Pancreas (tissue), 10 donors: ENCODE data around the gene GEMIN2. TPM values are rescaled to one million over a fixed set of nuclear protein-coding genes. Genes with fewer than 3 reads are reported as not detected.
"Not testable (repeated sequence)": the region's sequence is repeated elsewhere in the genome, so short reads cannot be mapped to it uniquely, and the experiment has no call there.

ENCODE experiments used
- ATAC-seq, 4 donors: fragments of 200-7000 bp; cut with Tn5 transposase; one replicate each; pipeline versions ENCODE4 v1.8.0 to v1.9.1; 2020; ENCODE audit warnings: mild to moderate bottlenecking in 4 of 4, moderate library complexity in 4 of 4
- DNase-seq, 6 donors: peaks; one replicate each; pipeline ENCODE4 v3.0.0-alpha.2; 2020
- FAIRE-seq: peaks from 2 replicates; lab custom pipeline; 2012; peaks lifted over from hg19 to GRCh38; lab: Jason Lieb, UNC
- H3K27ac ChIP-seq, 4 donors: fragments of 200-600 bp; sonication (generic); 1 replicate in 3 of 4; 2 replicates in 1 of 4; pipeline versions ENCODE4 v1.5.0 to v1.8.0; 2020
- H3K27me3 ChIP-seq, 4 donors: fragments of 200-600 bp; one replicate each; pipeline ENCODE4 v1.8.0; 2021
- H3K36me3 ChIP-seq, 3 donors: fragments of 200-600 bp; sonication (generic) in 1 of 3; one replicate each; pipeline versions ENCODE4 v1.5.0 to v1.8.0; 2020 to 2021
- H3K4me1 ChIP-seq, 3 donors: fragments of 200-600 bp; one replicate each; pipeline ENCODE4 v1.8.0; 2021
- H3K4me3 ChIP-seq, 4 donors: fragments of 200-600 bp; sonication (generic) in 2 of 4; one replicate each; pipeline versions ENCODE4 v1.5.0 to v1.8.0; 2020 to 2021
- H3K9me3 ChIP-seq, 4 donors: fragments of 200-600 bp; one replicate each; pipeline ENCODE4 v1.8.0; 2021
- WGBS, 2 donors: extraction: QIAGEN DNeasy Blood & Tissue Kit; methylation state at CpG; one replicate each; pipeline ENCODE4 v1.1.7; 2013; 5-methylcytosine and 5-hydroxymethylcytosine counted together
- intact Hi-C, 3 donors: fragments of 100-400 bp; cut with DNase I; formaldehyde crosslinking; loops; one replicate each; pipeline versions ENCODE4 v1.11.1 to v1.14.2; 2022
- polyA plus RNA-seq, 2 donors: library from polyadenylated mRNA; stranded (reverse); fragments of 200-250 nt; gene quantifications; one replicate each; pipeline ENCODE4 v1.2.3, GENCODE V29; 2013
- total RNA-seq, 6 donors: library from RNA; stranded (reverse); fragmentation: NEBNext Ultra II Directional in 4 of 6; extraction: Animal tissue kit (Norgen Biotek cat#: 25700) in 4 of 6; gene quantifications; one replicate each; pipeline versions ENCODE4 v1.2.1 to v1.2.4, GENCODE V29; 2021 to 2023
- TF ChIP-seq, protein P1 (sequence below), 4 donors: fragments of 200-600 bp; sonication (generic) in 3 of 4; IDR thresholded peaks; one replicate each; pipeline versions ENCODE4 v1.5.0 to v1.8.0; 2021; ENCODE audit warnings: antibody characterized with exemption in 4 of 4
- donor health status: healthy with polysubstance abuse.
- donor health status: DM: no; HTN: no; CAD: no; lungs with moderate emphysema.
- donor health status: DM: no; HTN: no; CAD: no.
- donor health status: control.
- donor health status: control.
- donor health status: Bipolar disorder and iron deficiency.
- donor health status: DM: yes; HTN: yes; CAD: no.
- donor health status: DM: no; HTN: no; CAD: no.
- donor health status: DM: no; HTN: no; CAD: no.
- donor health status: DM: yes; HTN: yes; CAD: no.

Gene GEMIN2
- total and polyA plus RNA-seq, 8 donors, result 3.1 to 8.8 (median 4.7) TPM

DNA sequence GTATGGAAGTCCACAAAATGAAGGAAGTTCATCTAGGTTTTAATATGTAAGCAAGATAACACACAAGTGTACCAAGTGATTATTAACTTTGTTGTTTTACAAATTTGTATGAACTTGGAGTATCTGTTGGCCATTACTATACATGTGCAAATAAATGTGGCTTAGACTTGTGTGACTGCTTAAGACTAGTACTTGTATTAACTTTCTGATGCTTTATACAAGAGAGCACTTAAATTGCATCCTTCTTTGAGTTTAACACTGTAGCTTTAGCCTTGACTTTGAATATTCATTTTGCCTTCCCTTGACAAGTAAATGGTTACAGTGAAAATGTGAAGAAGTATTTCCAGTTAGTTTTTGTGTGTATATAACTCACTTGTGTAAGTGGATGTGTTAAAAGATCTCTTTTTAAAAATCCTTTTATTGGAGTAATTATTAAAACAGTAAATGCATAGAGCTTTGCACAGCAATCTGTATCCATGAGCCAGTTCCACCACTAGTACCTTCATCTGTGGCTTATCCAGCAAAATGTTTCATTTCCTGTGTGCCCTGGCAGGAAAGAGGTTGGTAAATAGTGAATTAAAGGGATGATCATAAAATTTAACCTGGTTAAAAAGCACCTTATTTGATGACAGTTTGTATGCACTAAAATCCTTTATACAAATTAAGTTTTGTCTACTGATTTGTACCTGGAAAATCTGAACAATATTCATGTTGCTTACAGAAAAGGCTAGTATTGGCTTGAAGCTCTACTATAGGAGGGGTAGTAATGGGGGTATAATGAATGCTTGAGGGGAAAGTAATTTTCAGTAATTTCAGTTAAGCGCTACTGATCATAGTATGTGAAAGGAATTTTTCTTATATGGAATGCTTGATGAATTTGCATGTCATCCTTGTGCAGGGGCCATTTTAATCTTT lies 68.9 kb downstream of the GEMIN2 start:
- WGBS, 2 donors, result 99 to 100% methylated on average over 1 of the region's 1 CpG
- Histone ChIP-seq H3K4me1 (no peaks in the 10 kb centered on the region), H3K9me3 (no peaks in the 10 kb centered on the region), H3K36me3 (peaks cover 16 to 47% (median 30%) of the 10 kb centered on the region in 3 donors), H3K27me3 (no peaks in the 10 kb centered on the region), H3K4me3 (no peak overlapping the region), H3K27ac (no peak overlapping the region)
- TF ChIP-seq, protein P1, sequence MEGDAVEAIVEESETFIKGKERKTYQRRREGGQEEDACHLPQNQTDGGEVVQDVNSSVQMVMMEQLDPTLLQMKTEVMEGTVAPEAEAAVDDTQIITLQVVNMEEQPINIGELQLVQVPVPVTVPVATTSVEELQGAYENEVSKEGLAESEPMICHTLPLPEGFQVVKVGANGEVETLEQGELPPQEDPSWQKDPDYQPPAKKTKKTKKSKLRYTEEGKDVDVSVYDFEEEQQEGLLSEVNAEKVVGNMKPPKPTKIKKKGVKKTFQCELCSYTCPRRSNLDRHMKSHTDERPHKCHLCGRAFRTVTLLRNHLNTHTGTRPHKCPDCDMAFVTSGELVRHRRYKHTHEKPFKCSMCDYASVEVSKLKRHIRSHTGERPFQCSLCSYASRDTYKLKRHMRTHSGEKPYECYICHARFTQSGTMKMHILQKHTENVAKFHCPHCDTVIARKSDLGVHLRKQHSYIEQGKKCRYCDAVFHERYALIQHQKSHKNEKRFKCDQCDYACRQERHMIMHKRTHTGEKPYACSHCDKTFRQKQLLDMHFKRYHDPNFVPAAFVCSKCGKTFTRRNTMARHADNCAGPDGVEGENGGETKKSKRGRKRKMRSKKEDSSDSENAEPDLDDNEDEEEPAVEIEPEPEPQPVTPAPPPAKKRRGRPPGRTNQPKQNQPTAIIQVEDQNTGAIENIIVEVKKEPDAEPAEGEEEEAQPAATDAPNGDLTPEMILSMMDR (IDR thresholded peaks at IDR 0.05), result no peak
- FAIRE-seq, result no peak
- intact Hi-C loops, result no loop called here
- DNase-seq, result no peak
- no peak for ATAC-seq

GRCh38 chr14:39183685-39184003 lies 69.5 kb downstream of the GEMIN2 start:
- DNase-seq, H3K4me3 ChIP-seq, H3K4me1 ChIP-seq, intact Hi-C loops, H3K27me3 ChIP-seq, FAIRE-seq, H3K27ac ChIP-seq, ATAC-seq, H3K9me3 ChIP-seq: not testable (repeated sequence)
- WGBS, 2 donors, result 95 to 96% methylated on average over 5 of the region's 5 CpGs
- peaks cover 16 to 41% (median 27%) of the 10 kb centered on the region in 3 donors for H3K36me3 ChIP-seq

DNA sequence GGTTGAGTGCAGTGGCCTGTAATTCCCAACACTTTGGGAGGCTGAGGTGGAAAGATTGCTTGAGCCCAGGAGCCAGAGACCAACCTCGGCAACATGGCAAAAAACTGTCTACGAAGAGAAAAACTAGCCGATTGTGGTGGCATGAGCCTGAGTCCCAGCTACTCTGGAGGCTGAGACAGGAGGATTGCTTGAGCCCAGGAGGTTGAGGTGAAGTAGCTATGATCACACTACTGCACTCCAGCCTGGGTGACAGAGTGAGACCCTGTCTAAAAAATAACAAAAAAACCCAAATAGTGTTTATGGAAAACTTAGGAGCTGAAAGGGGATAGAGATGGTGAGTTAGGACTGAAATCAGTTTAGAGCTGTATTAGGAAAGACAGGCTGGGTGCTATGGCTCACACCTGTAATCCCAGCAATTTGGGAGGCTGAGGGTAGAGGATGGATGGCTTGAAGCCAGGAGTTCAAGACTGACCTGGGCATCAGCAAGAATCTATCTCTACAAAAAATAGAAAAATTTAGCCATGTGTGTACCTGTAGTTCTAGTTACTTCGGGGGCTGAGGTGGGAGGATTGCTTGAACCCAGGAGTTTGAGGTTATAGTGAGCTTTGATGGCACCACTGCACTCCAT lies 70.6 kb downstream of the GEMIN2 start:
- H3K9me3 ChIP-seq, result no peaks in the 10 kb centered on the region
- no peak for DNase-seq
- H3K4me1 ChIP-seq, result no peaks in the 10 kb centered on the region
- H3K4me3 ChIP-seq, result no peak overlapping the region
- 97 to 99% methylated on average over 4 of the region's 4 CpGs for whole genome bisulfite sequencing, 2 donors
- no peak for FAIRE-seq
- H3K27me3 ChIP-seq, result no peaks in the 10 kb centered on the region
- no peak for ATAC-seq
- peaks cover 9 to 30% (median 17%) of the 10 kb centered on the region in 3 donors for H3K36me3 ChIP-seq
- TF ChIP-seq, protein P1 (IDR thresholded peaks at IDR 0.05), result no peak
- intact Hi-C loops, result no loop called here
- no peak overlapping the region for H3K27ac ChIP-seq

- WGBS, 2 donors, result 93 to 96% methylated on average over 5 of the region's 5 CpGs
- no peaks in the 10 kb centered on the region for H3K27me3 ChIP-seq
- ATAC-seq (no peak), FAIRE-seq (no peak), DNase-seq (no peak)
- TF ChIP-seq, protein P1 (IDR thresholded peaks at IDR 0.05), result no peak
- H3K27ac ChIP-seq, result no peak overlapping the region
- H3K36me3 ChIP-seq, result peaks cover 6 to 23% (median 12%) of the 10 kb centered on the region in 3 donors
- no peak overlapping the region for H3K4me3 ChIP-seq
- H3K9me3 ChIP-seq, result no peaks in the 10 kb centered on the region
- no peaks in the 10 kb centered on the region for H3K4me1 ChIP-seq
- intact Hi-C loops, result no loop called here
Observed at GRCh38 chr14:39185256-39186049, 71.3 kb downstream of the GEMIN2 start.

Other genes with a start within 250 kb of the GEMIN2 start
- gene SEC23A, start 11.1 kb upstream of the GEMIN2 start, total RNA-seq, result 10 to 100 TPM in 4 of 6 donors, 1 to 10 TPM in 2; 8.5 to 19.7 (median 11.7) TPM
- 1 to 10 TPM; 7.6 to 8.4 TPM for gene SEC23A, start 11.1 kb upstream of the GEMIN2 start, polyA plus RNA-seq
- gene TRAPPC6B, start 56.0 kb downstream of the GEMIN2 start, total RNA-seq, result 10 to 100 TPM in 3 of 6 donors, 1 to 10 TPM in 3; 7.2 to 13.0 (median 10.2) TPM
- 1 to 10 TPM; 5.1 to 8.2 TPM for gene TRAPPC6B, start 56.0 kb downstream of the GEMIN2 start, polyA plus RNA-seq
- gene PNN, start 60.9 kb downstream of the GEMIN2 start, total RNA-seq, result 10 to 100 TPM; 19.0 to 31.7 (median 25.4) TPM
- 10 to 100 TPM; 38.9 to 60.1 TPM for gene PNN, start 60.9 kb downstream of the GEMIN2 start, polyA plus RNA-seq
- gene MIA2, start 119.6 kb downstream of the GEMIN2 start, total RNA-seq, result 10 to 100 TPM; 24.7 to 39.3 (median 31.2) TPM
- 10 to 100 TPM; 34.0 to 47.4 TPM for gene MIA2, start 119.6 kb downstream of the GEMIN2 start, polyA plus RNA-seq